Liver (tissue), 3 donors: ENCODE data around the gene G6PC1.

ENCODE experiments used
- EGR1 ChIP-seq, 2 donors: IDR thresholded peaks; 2 replicates each; pipeline ENCODE4 v1.6.1; 2016 to 2018; ENCODE audit warnings: antibody characterized with exemption in 2 of 2, low read depth in 2 of 2
- JUND ChIP-seq, 2 donors: IDR thresholded peaks; 2 replicates each; pipeline ENCODE4 v1.6.1; 2016; ENCODE audit warnings: antibody characterized with exemption in 2 of 2
- RAD21 ChIP-seq, 2 donors: IDR thresholded peaks; 2 replicates each; pipeline ENCODE4 v1.6.1; 2016; ENCODE audit warnings: antibody characterized with exemption in 2 of 2, mild to moderate bottlenecking in 2 of 2
- TAF1 ChIP-seq: conservative IDR thresholded peaks from 2 replicates; pipeline ENCODE4 v1.6.1; 2016; ENCODE audit warnings: antibody characterized with exemption, mild to moderate bottlenecking
- YY1 ChIP-seq: IDR thresholded peaks from 2 replicates; pipeline ENCODE4 v1.6.1; 2016; ENCODE audit warnings: antibody characterized with exemption, mild to moderate bottlenecking
- TF ChIP-seq, protein P1 (sequence below): fragments of 150-350 bp; IDR thresholded peaks from 2 replicates; pipeline ENCODE4 v1.5.1; 2017; ENCODE audit warnings: improper control_type of control experiment, low read depth, low read length; ENCODE audit not compliant: missing input control
- TF ChIP-seq, protein P2 (sequence below): IDR thresholded peaks from 2 replicates; pipeline ENCODE4 v1.6.1; 2016; ENCODE audit warnings: antibody characterized with exemption
- TF ChIP-seq, protein P3 (sequence below): IDR thresholded peaks from 2 replicates; pipeline ENCODE4 v1.6.1; 2016; ENCODE audit warnings: antibody characterized with exemption, mild to moderate bottlenecking
- donor health status: healthy.
- donor health status: healthy.

DNA sequence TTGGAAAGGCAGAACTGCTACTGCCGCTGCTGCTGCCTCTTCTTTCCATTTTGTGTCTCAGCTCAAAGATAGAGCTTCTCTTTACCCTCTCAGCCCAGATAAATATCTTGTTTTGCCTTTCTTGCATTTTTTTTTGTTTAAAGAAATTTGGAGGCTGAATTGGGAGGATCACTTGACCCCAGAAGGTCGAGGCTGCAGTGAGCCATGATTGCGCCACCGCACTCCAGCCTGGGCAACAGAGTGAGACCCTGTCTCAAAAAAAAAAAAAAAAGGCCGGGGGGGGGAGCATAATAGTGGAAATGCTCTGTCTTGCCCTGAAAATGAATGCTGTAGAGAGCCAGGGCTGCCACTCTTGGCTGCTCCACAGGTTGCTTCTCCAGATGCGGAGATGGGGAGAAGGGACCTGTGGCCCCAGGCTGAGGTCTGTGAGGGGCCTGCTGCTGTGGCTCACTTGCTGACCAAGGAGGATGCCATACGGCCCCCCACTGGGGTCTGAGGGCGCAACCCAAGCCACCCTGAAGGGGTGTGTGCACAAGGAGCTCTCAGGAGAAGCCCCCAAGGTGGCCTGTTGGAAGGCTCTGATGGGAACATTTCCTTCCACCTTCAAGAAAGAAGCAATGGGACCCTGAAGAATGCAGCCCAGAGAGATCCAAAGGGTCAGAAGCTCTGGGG lies 21.5 kb upstream of the G6PC1 start:
- no peak for TF ChIP-seq JUND (IDR thresholded peaks at IDR 0.05)
- TF ChIP-seq, protein P1, sequence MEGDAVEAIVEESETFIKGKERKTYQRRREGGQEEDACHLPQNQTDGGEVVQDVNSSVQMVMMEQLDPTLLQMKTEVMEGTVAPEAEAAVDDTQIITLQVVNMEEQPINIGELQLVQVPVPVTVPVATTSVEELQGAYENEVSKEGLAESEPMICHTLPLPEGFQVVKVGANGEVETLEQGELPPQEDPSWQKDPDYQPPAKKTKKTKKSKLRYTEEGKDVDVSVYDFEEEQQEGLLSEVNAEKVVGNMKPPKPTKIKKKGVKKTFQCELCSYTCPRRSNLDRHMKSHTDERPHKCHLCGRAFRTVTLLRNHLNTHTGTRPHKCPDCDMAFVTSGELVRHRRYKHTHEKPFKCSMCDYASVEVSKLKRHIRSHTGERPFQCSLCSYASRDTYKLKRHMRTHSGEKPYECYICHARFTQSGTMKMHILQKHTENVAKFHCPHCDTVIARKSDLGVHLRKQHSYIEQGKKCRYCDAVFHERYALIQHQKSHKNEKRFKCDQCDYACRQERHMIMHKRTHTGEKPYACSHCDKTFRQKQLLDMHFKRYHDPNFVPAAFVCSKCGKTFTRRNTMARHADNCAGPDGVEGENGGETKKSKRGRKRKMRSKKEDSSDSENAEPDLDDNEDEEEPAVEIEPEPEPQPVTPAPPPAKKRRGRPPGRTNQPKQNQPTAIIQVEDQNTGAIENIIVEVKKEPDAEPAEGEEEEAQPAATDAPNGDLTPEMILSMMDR = no peak
- no peak for TF ChIP-seq TAF1
- TF ChIP-seq, protein P2, sequence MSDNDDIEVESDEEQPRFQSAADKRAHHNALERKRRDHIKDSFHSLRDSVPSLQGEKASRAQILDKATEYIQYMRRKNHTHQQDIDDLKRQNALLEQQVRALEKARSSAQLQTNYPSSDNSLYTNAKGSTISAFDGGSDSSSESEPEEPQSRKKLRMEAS = no peak
- TF ChIP-seq, protein P3, sequence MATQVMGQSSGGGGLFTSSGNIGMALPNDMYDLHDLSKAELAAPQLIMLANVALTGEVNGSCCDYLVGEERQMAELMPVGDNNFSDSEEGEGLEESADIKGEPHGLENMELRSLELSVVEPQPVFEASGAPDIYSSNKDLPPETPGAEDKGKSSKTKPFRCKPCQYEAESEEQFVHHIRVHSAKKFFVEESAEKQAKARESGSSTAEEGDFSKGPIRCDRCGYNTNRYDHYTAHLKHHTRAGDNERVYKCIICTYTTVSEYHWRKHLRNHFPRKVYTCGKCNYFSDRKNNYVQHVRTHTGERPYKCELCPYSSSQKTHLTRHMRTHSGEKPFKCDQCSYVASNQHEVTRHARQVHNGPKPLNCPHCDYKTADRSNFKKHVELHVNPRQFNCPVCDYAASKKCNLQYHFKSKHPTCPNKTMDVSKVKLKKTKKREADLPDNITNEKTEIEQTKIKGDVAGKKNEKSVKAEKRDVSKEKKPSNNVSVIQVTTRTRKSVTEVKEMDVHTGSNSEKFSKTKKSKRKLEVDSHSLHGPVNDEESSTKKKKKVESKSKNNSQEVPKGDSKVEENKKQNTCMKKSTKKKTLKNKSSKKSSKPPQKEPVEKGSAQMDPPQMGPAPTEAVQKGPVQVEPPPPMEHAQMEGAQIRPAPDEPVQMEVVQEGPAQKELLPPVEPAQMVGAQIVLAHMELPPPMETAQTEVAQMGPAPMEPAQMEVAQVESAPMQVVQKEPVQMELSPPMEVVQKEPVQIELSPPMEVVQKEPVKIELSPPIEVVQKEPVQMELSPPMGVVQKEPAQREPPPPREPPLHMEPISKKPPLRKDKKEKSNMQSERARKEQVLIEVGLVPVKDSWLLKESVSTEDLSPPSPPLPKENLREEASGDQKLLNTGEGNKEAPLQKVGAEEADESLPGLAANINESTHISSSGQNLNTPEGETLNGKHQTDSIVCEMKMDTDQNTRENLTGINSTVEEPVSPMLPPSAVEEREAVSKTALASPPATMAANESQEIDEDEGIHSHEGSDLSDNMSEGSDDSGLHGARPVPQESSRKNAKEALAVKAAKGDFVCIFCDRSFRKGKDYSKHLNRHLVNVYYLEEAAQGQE = no peak
- no peak for TF ChIP-seq YY1
- no peak for TF ChIP-seq EGR1 (IDR thresholded peaks at IDR 0.05; ENCODE audit: low read depth in 2 of 2)
- no peak for TF ChIP-seq RAD21 (IDR thresholded peaks at IDR 0.05)
